Duodenal mucosa (tissue), 2 donors: ENCODE measurements around the gene GABBR2.
A peak's percentile ranks its signal among the peaks of the same experiment; 100 is the strongest.

Source experiments
- H3K27ac ChIP-seq: one replicate; pipeline ENCODE4 v1.7.0; 2013; ENCODE audit warnings: low read depth, low read length
- H3K27me3 ChIP-seq, 2 donors: one replicate each; pipeline ENCODE4 v1.7.0; 2013; ENCODE audit warnings: low read length in 2 of 2, control low read depth in 1 of 2; ENCODE audit not compliant: insufficient read depth in 2 of 2, control insufficient read depth in 1 of 2
- H3K36me3 ChIP-seq, 2 donors: one replicate each; pipeline ENCODE4 v1.7.0; 2013; ENCODE audit warnings: low read length in 2 of 2, control low read depth in 1 of 2; ENCODE audit not compliant: insufficient read depth in 2 of 2, control insufficient read depth in 1 of 2
- H3K4me1 ChIP-seq, 2 donors: one replicate each; pipeline ENCODE4 v1.7.0; 2013; ENCODE audit warnings: low read length in 2 of 2, control low read depth in 1 of 2; ENCODE audit not compliant: insufficient read depth in 2 of 2, control insufficient read depth in 1 of 2
- H3K4me3 ChIP-seq, 2 donors: one replicate each; pipeline ENCODE4 v1.7.0; 2013; ENCODE audit warnings: low read length in 2 of 2, low read depth in 1 of 2
- H3K9ac ChIP-seq, 2 donors: one replicate each; pipeline ENCODE4 v1.7.0; 2013; ENCODE audit warnings: low read length in 2 of 2, low read depth in 1 of 2
- H3K9me3 ChIP-seq, 2 donors: one replicate each; pipeline ENCODE4 v1.7.0; 2013; ENCODE audit warnings: low read length in 2 of 2, control low read depth in 1 of 2; ENCODE audit not compliant: control insufficient read depth in 1 of 2

Gene GABBR2

GRCh38 chr9:98255061-98255577 is 453.6 kb downstream of the GABBR2 start:
- H3K4me1 ChIP-seq, result peaks cover 24 to 32% of the 10 kb centered on the region in 2 donors
- H3K27ac ChIP-seq, result peak overlapping the region; percentile 98

DNA sequence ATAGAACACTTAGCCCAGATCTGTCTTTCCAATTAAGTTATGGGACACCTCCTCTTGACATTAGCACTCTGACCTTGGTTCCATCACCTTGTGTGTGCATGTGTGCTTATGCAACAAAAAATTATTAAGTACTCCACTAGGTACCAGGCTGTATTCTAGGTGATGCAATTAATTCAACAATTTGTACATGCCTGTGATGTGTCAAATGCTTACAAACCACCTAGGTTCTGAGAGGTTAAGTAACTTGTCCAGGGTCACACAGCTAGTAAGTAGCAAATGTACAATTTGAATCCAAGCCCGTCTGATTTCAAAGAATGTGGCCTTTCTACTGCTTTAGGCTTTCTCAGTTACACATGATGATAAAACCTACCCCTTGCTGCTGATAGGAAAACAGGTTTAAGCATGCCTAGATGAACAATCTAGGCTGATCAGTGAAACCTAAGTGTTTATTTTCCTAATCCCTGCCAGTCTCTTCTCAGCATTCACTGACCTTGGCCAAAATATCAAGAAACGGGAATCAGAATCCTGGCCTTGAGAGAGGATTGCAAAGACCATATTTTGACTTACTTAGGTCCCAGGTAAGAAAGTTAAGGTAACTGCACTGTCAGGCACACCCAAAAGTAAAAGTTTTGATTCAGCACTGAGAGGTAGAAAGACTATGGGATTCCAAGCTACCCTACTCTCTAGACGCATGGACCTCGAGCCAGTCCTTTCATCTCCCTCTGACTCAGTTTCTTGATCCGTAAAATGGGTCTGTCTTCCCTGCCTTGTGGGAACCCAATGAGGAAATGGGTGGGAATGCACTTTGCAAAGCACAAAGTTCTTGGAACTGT is 454.3 kb downstream of the GABBR2 start:
- peaks cover 24 to 32% of the 10 kb centered on the region in 2 donors for H3K4me1 ChIP-seq
- H3K4me3 ChIP-seq, result peak overlapping the region; percentile 91 to 96
- no peak overlapping the region for H3K27ac ChIP-seq
- H3K27me3 ChIP-seq, result no peaks in the 10 kb centered on the region
- H3K9me3 ChIP-seq, result no peaks in the 10 kb centered on the region
- peak overlapping the region; percentile 88 to 91 for H3K9ac ChIP-seq
- H3K36me3 ChIP-seq, result peaks cover 0 to 12% of the 10 kb centered on the region in 2 donors

More at GRCh38 chr9:98255061-98255577, 453.6 kb downstream of the GABBR2 start:
- Histone ChIP-seq H3K9ac (peak overlapping the region; percentile 88 to 91), H3K4me3 (peak overlapping the region; percentile 91 to 96), H3K36me3 (peaks cover 0 to 12% of the 10 kb centered on the region in 2 donors), H3K9me3 (no peaks in the 10 kb centered on the region), H3K27me3 (no peaks in the 10 kb centered on the region)

- H3K4me3 ChIP-seq, result peak overlapping the region; percentile 8 to 91
- peaks cover 24 to 38% of the 10 kb centered on the region in 2 donors for H3K4me1 ChIP-seq
- H3K9me3 ChIP-seq, result no peaks in the 10 kb centered on the region
- H3K9ac ChIP-seq, result peak overlapping the region in 1 of 2 donors; percentile 15
- H3K27ac ChIP-seq, result no peak overlapping the region
- H3K27me3 ChIP-seq, result no peaks in the 10 kb centered on the region
- H3K36me3 ChIP-seq, result peaks cover 0 to 17% of the 10 kb centered on the region in 2 donors
Observed at GRCh38 chr9:98253565-98253964, 455.2 kb downstream of the GABBR2 start.

DNA sequence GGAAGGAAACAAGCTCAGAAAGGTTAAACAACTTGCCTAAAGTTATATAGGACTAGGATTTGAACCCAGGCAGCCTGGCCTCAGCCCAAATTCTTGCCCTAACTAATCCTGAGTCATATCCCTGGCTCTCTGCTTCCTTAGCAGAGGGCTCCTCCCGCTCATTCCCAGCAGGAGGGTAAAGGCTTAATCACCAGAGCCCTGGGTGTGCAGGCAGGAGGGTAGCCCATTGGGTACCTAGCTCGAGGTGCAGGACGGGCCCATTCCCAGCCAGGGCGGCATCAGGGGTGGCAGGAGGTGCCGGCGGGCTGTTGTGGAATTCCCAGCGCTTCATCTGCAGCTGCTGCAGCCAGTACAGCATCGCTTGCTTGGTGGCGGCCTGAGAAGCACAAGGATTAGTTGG is 457.2 kb downstream of the GABBR2 start:
- Histone ChIP-seq H3K4me1 (peaks cover 29 to 44% of the 10 kb centered on the region in 2 donors), H3K9ac (no peak overlapping the region), H3K27me3 (no peaks in the 10 kb centered on the region), H3K27ac (no peak overlapping the region), H3K9me3 (no peaks in the 10 kb centered on the region), H3K4me3 (no peak overlapping the region), H3K36me3 (peaks cover 0 to 22% of the 10 kb centered on the region in 2 donors)

GRCh38 chr9:98249771-98250170 is 459.0 kb downstream of the GABBR2 start:
- no peak overlapping the region for H3K4me3 ChIP-seq
- H3K27ac ChIP-seq, result no peak overlapping the region
- no peaks in the 10 kb centered on the region for H3K27me3 ChIP-seq
- H3K9me3 ChIP-seq, result no peaks in the 10 kb centered on the region
- H3K4me1 ChIP-seq, result peaks cover 24 to 42% of the 10 kb centered on the region in 2 donors
- H3K36me3 ChIP-seq, result peaks cover 0 to 22% of the 10 kb centered on the region in 2 donors
- H3K9ac ChIP-seq, result no peak overlapping the region

DNA sequence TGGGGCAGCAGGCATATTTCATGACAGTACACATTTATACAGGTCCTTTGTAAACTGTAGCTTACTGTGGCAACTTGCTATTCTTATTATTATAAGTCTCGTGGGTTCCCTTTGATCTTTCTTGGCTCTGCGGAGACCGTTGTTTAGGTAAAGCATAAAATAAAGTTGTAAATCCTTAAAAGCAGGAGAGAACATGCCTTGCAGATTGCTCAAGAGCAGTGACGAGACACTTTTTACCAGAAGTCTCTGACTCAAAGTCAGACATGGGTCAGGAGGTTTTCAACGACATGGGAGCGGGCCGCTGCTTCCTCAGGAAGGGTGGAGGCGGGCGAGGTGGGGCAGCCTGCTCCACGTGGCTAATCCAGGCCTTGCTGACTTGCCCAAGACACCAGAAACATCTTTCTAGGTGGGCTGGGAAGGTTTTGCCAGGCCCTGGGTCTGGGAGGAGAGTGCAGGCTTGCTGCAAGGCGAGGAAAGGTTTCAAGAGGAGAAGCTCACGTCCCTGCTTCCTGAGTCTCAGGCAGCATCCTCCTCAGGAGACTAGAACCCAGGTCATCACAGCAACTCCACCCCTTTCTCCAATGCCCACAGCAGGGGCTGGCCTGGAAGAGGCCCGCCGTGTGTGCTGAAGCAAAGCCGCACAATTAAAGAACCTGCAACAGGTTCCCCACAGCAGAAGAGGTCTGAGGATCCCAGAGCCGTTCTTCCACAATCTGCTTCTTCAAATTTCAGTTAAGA is 459.8 kb downstream of the GABBR2 start:
- Histone ChIP-seq H3K4me1 (peaks cover 17 to 34% of the 10 kb centered on the region in 2 donors), H3K36me3 (peaks cover 0 to 22% of the 10 kb centered on the region in 2 donors), H3K9ac (no peak overlapping the region), H3K27ac (no peak overlapping the region), H3K4me3 (no peak overlapping the region), H3K27me3 (no peaks in the 10 kb centered on the region), H3K9me3 (no peaks in the 10 kb centered on the region)

DNA sequence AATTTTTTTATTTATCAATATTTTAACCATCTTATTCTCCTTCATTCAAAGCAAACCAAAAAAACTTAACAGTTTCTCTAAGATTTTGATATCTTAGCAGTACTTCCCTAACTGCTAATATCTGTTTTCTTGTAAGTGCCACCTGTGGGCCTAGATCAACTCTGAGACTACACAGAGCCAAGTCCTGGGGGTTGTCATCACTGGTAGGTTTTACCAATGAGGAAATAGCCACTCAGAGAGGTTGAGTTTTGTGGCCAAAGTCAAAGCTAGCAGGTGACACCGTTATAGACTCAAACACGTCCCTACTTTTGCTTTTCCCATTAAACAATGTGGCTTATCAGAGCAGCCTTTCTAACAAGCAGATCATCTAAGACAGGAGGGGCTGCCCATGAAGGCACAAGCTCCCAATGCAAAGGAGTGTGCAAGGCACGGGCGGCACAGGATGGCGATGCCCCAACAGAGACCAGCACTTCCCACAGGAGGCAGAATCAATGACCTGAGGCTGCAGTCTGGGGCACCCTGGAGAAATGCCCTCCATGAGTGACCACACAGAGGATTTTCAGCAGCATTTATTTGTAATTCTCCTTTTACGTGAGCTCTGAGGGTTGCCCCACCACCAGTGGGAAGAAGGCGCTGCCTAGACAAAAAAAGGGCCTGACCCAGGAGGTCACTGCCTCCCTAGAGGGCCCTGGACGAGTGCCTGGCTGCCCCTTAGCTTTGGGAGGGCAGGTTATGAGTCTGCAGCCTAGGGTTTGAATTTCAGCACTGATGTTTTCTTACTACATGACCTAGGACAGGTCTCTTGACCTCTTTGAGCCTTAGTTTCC is 460.7 kb downstream of the GABBR2 start:
- H3K36me3 ChIP-seq, result peaks cover 0 to 22% of the 10 kb centered on the region in 2 donors
- H3K9ac ChIP-seq, result no peak overlapping the region
- H3K27me3 ChIP-seq, result no peaks in the 10 kb centered on the region
- H3K9me3 ChIP-seq, result no peaks in the 10 kb centered on the region
- H3K27ac ChIP-seq, result no peak overlapping the region
- peaks cover 10 to 26% of the 10 kb centered on the region in 2 donors for H3K4me1 ChIP-seq
- H3K4me3 ChIP-seq, result no peak overlapping the region

- Histone ChIP-seq H3K9ac (no peak overlapping the region), H3K36me3 (peaks cover 0 to 14% of the 10 kb centered on the region in 2 donors), H3K27ac (no peak overlapping the region), H3K9me3 (no peaks in the 10 kb centered on the region), H3K4me1 (peaks cover 5 to 6% of the 10 kb centered on the region in 2 donors), H3K4me3 (no peak overlapping the region), H3K27me3 (no peaks in the 10 kb centered on the region)
Observed at GRCh38 chr9:98242426-98242825, 466.3 kb downstream of the GABBR2 start.

GRCh38 chr9:98241357-98242300 is 467.1 kb downstream of the GABBR2 start:
- peaks cover 5 to 10% of the 10 kb centered on the region in 2 donors for H3K4me1 ChIP-seq
- H3K9me3 ChIP-seq, result no peaks in the 10 kb centered on the region
- no peak overlapping the region for H3K4me3 ChIP-seq
- peaks cover 0 to 14% of the 10 kb centered on the region in 2 donors for H3K36me3 ChIP-seq
- no peak overlapping the region for H3K27ac ChIP-seq
- peak overlapping the region; percentile 2 to 12 for H3K9ac ChIP-seq
- H3K27me3 ChIP-seq, result no peaks in the 10 kb centered on the region
